ENCODE results near the gene CCL13. TPM values are rescaled to one million over a fixed set of nuclear protein-coding genes. Genes with fewer than 3 reads are reported as not detected.

CCL13 gene
- polyA plus RNA-seq, 3 donors, result not detected

DNA sequence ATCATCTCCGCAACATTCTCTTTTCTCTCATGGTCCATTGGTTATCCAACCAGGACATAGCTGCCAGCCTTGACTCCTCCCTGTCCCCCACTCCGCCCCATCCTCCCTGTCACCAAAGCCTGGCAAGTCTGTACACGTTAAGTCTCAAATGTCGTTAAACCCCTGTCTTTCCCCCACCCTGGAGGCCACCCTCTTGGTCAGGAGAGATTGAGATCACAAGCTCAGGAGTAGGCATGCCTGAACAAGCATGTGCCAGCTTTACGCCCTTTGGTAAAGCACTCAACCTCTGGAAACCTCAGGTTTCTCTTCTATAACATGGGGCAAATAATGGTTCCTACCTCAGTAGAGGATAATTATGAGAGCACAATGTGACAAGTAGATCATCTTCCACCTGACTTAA is 44.9 kb downstream of the CCL13 start:
- Mint-ChIP-seq H3K9me3 (no peaks in the 10 kb centered on the region), H3K36me3 (no peaks in the 10 kb centered on the region), H3K27ac (peak overlapping the region in 3 of 7 donors; percentile 6 to 35 (median 12)), H3K4me3 (no peak overlapping the region), H3K27me3 (ENCODE audit: low read depth in 3 of 3) (peaks cover 0 to 4% (median 3%) of the 10 kb centered on the region in 3 donors), H3K4me1 (peaks cover 55% of the 10 kb centered on the region)
- Histone ChIP-seq H2AFZ (ENCODE audit: insufficient read depth, low read depth, low read length, poor library complexity, severe bottlenecking) (no peak overlapping the region), H4K20me1 (ENCODE audit: insufficient read depth, low read length) (no peaks in the 10 kb centered on the region), H3K27me3 (ENCODE audit: control insufficient read depth in 2 of 2, insufficient read depth in 2 of 2, low read length in 2 of 2) (no peaks in the 10 kb centered on the region), H3K9me3 (replicated peaks in 1 of 2; ENCODE audit: control insufficient read depth in 1 of 2, insufficient read depth in 1 of 2, low read length in 2 of 2) (no peaks in the 10 kb centered on the region), H3K27ac (ENCODE audit: low read depth in 1 of 2, low read length in 2 of 2) (no peak overlapping the region), H3K4me1 (ENCODE audit: control insufficient read depth in 1 of 2, insufficient read depth in 2 of 2, low read length in 2 of 2) (peaks cover 55 to 60% of the 10 kb centered on the region in 2 donors), H3K79me2 (ENCODE audit: insufficient read depth, low read length) (no peaks in the 10 kb centered on the region), H3K4me2 (replicated peaks; ENCODE audit: extremely low read depth, low read length, poor library complexity, severe bottlenecking) (no peak overlapping the region), H3K36me3 (replicated peaks in 1 of 2; ENCODE audit: control insufficient read depth in 1 of 2, insufficient read depth in 2 of 2, low read length in 2 of 2) (no peaks in the 10 kb centered on the region), H3K4me3 (replicated peaks in 1 of 3; ENCODE audit: low read depth in 2 of 3, low read length in 3 of 3) (no peak overlapping the region), H3K9ac (ENCODE audit: insufficient read depth, low read length, poor library complexity, severe bottlenecking) (no peak overlapping the region)
- TF ChIP-seq CTCF (IDR thresholded peaks at IDR 0.05), result no peak
- WGBS (ENCODE audit: insufficient coverage), result 100% methylated on average over 3 of the region's 5 CpGs
- intact Hi-C loops (cut with micrococcal nuclease), result no loop called here
- no peak for DNase-seq

DNA sequence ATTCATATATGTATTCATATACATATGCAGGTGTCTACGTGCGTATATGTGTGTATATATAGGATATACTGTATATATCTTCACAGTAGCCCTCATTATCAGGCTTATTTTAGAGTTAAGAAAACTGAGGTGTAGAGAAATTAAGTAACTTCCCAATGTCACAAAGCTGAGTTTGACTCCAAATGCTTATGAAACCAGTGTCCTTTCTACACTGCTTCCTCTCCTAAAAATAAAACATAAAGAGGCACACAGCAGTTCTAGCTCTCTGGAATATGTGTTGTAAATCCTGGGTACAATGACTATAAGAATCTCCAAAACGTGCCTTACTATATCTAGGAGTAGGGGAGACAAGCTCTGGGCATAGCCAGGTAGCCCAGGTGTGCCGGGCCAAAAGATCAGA is 46.7 kb downstream of the CCL13 start:
- TF ChIP-seq CTCF (IDR thresholded peaks at IDR 0.05), result no peak
- Histone ChIP-seq H3K9ac (ENCODE audit: insufficient read depth, low read length, poor library complexity, severe bottlenecking) (no peak overlapping the region), H3K27ac (ENCODE audit: low read depth in 1 of 2, low read length in 2 of 2) (peak overlapping the region in 1 of 2 donors; percentile 14), H3K4me1 (ENCODE audit: control insufficient read depth in 1 of 2, insufficient read depth in 2 of 2, low read length in 2 of 2) (peaks cover 53 to 55% of the 10 kb centered on the region in 2 donors), H4K20me1 (ENCODE audit: insufficient read depth, low read length) (no peaks in the 10 kb centered on the region), H3K9me3 (replicated peaks in 1 of 2; ENCODE audit: control insufficient read depth in 1 of 2, insufficient read depth in 1 of 2, low read length in 2 of 2) (no peaks in the 10 kb centered on the region), H3K4me2 (replicated peaks; ENCODE audit: extremely low read depth, low read length, poor library complexity, severe bottlenecking) (peak overlapping the region; percentile 3), H3K79me2 (ENCODE audit: insufficient read depth, low read length) (no peaks in the 10 kb centered on the region), H3K4me3 (replicated peaks in 1 of 3; ENCODE audit: low read depth in 2 of 3, low read length in 3 of 3) (no peak overlapping the region), H3K27me3 (ENCODE audit: control insufficient read depth in 2 of 2, insufficient read depth in 2 of 2, low read length in 2 of 2) (no peaks in the 10 kb centered on the region), H2AFZ (ENCODE audit: insufficient read depth, low read depth, low read length, poor library complexity, severe bottlenecking) (no peak overlapping the region), H3K36me3 (replicated peaks in 1 of 2; ENCODE audit: control insufficient read depth in 1 of 2, insufficient read depth in 2 of 2, low read length in 2 of 2) (no peaks in the 10 kb centered on the region)
- H3K27ac Mint-ChIP-seq, result peak overlapping the region in 2 of 7 donors; percentile 31 to 75
- H3K27me3 Mint-ChIP-seq (ENCODE audit: low read depth in 3 of 3), result peaks cover 1 to 5% (median 3%) of the 10 kb centered on the region in 3 donors
- no peaks in the 10 kb centered on the region for H3K36me3 Mint-ChIP-seq
- H3K9me3 Mint-ChIP-seq, result no peaks in the 10 kb centered on the region
- peaks cover 54% of the 10 kb centered on the region for H3K4me1 Mint-ChIP-seq
- no peak for DNase-seq
- no peak overlapping the region for H3K4me3 Mint-ChIP-seq
- intact Hi-C loops (cut with micrococcal nuclease), result no loop called here
- WGBS (ENCODE audit: insufficient coverage), result no CpG with 5 or more reads among the region's 4 CpGs

All from CD14-positive monocyte (primary cell).